ENCODE results near the gene SETBP1.
"Not testable (repeated sequence)": the region's sequence is repeated elsewhere in the genome, so short reads cannot be mapped to it uniquely, and the experiment has no call there.

The SETBP1 gene

GRCh38 chr18:44708451-44709083, 27.9 kb downstream of the SETBP1 start:
- no peak for DNase-seq

DNA sequence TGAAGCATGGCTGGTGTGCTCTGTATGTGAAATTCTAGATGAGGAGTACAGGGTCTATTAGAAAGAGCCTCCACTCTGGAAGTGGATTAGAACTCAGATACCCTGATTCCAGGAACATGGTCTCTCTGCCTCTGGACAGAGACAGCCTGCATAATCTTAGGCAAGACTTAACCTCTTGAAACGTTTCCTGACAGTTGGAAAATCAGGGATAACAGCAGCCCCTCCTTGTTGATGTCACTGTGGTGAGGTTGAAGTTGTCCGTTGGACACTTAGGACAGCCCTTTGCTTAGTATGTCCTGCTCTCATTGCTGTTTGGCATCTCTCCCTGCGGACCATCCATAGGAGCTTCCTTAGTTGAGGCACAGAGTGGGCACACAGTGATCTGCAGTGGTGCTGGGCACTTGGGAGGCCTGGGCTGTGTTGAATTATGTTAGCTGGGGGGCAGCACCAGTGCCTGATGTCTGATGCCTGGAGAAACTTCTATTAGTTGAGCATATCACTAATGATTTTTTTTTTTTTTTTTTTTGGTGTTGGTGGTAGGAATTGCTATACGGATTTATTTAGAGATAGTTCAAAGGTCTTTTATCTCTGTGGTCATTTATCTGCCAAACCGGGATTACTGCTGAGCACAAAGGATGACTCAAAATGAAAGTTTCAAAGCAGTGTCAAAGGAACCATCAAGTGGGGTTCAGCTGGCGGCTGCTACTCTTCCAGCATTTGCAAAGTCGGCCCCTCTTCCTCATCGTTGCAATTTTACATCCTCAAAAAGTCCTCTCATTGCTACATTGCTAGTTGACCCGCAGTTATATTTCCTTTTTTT, 28.8 kb downstream of the SETBP1 start:
- DNase-seq, result no peak

- DNase-seq, result no peak
Measured at GRCh38 chr18:44710931-44711330, 30.2 kb downstream of the SETBP1 start.

DNA sequence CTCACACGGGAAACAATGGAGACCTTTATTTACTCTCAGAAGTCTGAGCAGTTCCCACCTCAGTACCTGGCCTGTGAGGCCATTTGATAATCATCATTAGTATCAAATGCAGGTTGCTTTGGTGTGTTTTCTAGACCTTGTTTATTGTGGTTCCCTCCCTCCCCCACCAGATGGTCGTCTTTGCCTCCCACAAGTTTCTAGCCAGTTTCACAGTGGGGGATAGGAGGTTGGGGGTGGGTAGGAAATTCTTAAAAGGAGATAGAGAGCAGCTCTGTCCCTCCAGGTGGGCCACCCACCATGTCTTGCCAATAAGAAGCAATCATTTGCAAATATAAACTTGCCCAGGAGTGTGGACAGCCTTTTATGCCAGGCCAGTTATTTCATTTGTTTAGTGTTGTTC, 31.3 kb downstream of the SETBP1 start:
- DNase-seq, result no peak

DNA sequence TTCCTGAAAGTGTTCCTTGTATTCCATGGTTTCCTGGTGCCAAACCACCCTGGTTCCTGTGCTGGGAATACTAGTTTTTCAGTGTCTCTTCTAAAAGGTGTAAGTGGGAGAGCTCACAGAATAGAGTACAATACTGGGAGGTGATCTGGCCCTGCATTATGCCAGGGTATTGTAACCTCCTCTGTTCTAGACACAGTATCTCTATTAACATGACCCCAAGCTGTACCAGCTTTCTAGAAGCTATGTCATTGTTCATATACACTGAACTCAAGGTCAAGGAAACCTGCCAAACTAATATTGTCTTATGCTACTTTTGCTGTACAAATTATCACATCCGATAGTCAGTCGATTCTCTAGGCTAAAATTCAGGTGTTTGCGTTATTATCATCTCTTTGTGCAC, 32.7 kb downstream of the SETBP1 start:
- DNase-seq, result no peak

DNA sequence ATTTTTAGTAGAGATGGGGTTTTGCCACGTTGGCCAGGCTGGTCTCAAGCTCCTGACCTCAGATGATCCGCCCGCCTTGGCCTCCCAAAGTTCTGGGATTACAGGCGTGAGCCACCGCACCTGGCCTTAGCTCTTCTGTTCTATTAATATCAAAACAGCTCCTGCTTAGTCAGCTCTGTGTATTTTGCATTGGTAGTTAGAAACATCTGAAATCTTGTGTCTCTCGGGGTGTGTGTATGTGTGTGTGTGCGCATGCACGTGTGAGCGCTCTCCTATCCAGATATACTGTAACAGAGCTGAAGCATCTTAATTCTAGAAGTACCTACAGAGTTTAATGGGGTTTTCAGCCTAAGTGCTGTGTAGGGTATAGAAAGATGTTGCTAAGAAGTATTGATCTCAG, 33.7 kb downstream of the SETBP1 start:
- DNase-seq, result no peak

- DNase-seq, result peak; percentile 19
Measured at GRCh38 chr18:44715245-44715644, 34.6 kb downstream of the SETBP1 start.

GRCh38 chr18:44715842-44716241, 35.2 kb downstream of the SETBP1 start:
- peak; percentile 68 for DNase-seq

DNA sequence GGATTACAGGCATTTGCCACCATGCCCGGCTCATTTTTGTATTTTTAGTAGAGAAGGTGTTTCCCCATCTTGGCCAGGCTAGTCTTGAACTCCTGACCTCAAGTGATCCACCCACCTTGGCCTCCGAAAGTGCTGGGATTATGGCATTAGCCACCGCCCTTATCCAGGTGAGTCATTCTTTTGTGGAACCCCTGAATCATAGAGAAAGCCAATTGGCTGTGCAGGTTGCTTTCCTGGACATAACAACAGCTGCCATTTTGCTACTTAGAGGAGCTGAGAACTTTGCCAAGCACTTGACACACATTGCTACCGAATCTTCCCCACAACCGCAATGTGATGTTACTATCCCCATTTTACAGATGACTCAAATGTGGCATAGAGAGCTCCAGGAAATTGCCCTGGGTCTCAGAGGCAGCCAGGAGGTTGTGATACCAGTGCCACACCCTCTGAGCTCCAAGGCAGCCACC, 36.0 kb downstream of the SETBP1 start:
- DNase-seq, result no peak

GRCh38 chr18:44719519-44720060, 38.9 kb downstream of the SETBP1 start:
- DNase-seq, result peak; percentile 9

- DNase-seq, result not testable (repeated sequence)
Measured at GRCh38 chr18:44721748-44722147, 41.1 kb downstream of the SETBP1 start.

- peak; percentile 39 for DNase-seq
Measured at GRCh38 chr18:44723411-44723810, 42.7 kb downstream of the SETBP1 start.

GRCh38 chr18:44724105-44724778, 43.6 kb downstream of the SETBP1 start:
- DNase-seq, result no peak

- DNase-seq, result no peak
Measured at GRCh38 chr18:44725300-44726058, 44.8 kb downstream of the SETBP1 start.

GRCh38 chr18:44726059-44726421, 45.4 kb downstream of the SETBP1 start:
- DNase-seq, result no peak

DNA sequence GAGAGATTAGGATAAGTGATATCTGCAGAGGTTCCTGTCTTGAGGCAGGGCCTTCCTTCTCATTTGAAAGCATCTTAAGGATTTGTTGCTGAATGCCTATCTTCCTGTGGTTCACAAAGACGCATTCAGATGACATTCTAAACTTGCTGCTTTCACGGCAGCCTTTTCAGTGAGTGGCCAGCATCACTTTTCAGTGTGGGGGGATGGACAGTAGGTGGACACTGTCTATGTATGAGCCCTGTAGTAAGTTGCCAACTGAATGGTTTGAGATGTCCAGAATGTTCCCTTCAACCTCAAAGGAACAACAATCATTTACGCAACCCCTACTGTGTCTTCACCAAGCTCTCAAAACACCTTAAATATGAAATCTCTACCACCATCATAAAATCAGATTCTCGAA, 46.6 kb downstream of the SETBP1 start:
- DNase-seq, result no peak

GRCh38 chr18:44729631-44730101, 49.0 kb downstream of the SETBP1 start:
- DNase-seq, result no peak

DNA sequence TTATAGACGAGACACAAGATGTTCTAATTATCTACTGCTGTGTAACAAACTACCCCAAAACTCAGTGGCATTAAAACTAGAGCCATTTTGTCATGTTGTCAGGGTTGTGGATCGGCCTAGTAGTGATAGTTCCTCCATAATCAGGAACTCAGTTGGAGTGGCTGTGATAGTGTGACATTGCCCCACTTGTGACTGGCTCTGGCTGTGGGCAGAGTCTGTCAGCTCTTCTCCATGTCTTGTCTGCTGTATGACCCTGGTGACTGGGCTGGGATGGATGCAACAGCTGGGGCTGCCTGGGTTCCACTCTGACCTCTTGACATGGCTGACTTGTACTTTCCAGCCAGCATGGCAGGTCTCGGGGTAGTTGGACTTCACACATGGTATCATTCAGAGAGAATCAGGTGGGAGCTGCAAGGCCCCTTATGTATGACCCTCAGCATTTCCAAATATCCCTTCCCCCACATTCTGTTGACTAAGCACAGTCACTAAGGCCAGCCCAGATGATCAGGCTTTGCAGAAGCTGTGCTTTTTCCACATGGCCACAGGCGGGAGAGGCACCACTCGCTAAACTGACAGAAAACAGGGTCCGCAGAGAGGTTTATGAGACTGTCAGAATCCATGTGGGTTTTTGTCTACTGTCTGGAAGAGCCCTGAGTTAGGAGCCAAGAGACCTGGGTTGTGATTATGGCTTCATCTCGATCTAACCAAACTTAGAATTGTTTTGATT, 50.3 kb downstream of the SETBP1 start:
- no peak for DNase-seq

GRCh38 chr18:44731530-44732237, 51.0 kb downstream of the SETBP1 start:
- no peak for DNase-seq

DNA sequence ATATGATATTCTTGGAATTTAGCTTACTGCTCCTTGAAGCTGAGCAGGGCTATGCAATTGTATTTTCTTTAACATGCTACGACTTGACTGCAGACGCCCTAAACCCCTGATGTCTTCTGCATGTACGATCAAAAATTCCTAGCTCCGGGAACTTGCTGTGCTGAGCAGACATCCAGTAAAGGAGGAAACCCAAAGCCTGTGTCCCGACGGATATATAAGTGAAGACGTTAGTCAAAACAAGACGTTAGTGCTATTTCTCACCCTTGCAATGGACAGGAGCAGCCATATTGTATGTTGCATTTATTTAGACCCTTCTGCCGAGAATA, 51.5 kb downstream of the SETBP1 start:
- DNase-seq, result no peak

DNA sequence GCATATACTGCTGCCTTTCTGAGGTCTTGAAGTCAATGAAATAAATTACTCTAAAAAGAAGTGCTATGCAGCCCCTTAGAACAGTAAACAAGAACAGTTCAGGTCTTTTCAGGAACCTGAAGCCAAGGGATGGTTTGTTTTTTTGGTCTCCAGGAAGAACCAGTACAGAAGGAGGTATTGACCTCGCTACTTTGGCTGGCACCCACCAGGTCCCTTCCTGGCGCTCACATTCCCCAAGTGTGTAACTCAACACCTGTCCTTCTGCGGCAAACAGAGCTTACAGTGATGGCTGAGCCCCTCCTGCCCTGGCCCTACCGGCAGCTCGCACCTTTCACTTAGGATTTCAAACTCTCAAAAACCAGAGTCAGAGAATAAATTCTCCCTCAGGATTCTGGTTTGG, 51.9 kb downstream of the SETBP1 start:
- DNase-seq, result no peak

Measured in NCI-H2227 treated with DMSO at 0.1 percent for 48 hours (cell line).